ENCODE measurements around the gene RAD23A. TPM values are rescaled to one million over a fixed set of nuclear protein-coding genes. Genes with fewer than 3 reads are reported as not detected.

The RAD23A gene
- total RNA-seq, 2 experiments from 2014 or later, result 189 to 190 TPM

DNA sequence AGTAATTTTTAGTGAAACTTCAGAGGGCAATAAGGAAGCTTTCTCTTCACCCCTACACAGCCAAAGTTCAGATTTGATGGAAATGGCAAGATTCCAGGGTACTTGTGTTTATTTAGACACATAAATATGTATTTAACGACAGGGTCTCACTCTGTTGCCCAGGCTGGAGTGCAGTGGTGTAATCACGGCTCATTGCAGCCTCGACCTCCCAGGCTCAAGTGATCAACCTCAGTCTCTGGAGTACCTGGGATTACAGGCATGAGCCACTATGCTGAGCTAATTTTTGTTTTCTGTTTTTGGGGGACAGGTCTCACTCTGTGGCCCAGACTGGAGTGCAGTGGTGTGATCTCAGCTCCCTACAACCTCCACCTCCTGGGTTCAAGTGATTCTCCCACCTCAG is 24.6 kb upstream of the RAD23A start:
- peaks cover 39% of the 10 kb centered on the region for H3K36me3 Mint-ChIP-seq (ENCODE audit: low read depth)
- no peaks in the 10 kb centered on the region for H3K27me3 Mint-ChIP-seq
- H3K9me3 Mint-ChIP-seq, result no peaks in the 10 kb centered on the region
- ATAC-seq (no peak), DNase-seq (no peak)
- no peak overlapping the region for H3K4me3 Mint-ChIP-seq
- CTCF ChIA-PET, result interaction anchor here (2.9 kb wide), 1 partner anchor 44 kb away, joined by 11 read pairs; no protein-coding TSS in a partner anchor
- intact Hi-C loops (cut with micrococcal nuclease), result no loop called here
- POLR2A ChIA-PET, result interaction anchor here (0.9 to 5.4 kb wide), 5 partner anchors 10 to 44 kb away, joined by 3 to 39 read pairs (median 3); partner anchors contain the start of gene FARSA
- TF ChIP-seq, protein P1, sequence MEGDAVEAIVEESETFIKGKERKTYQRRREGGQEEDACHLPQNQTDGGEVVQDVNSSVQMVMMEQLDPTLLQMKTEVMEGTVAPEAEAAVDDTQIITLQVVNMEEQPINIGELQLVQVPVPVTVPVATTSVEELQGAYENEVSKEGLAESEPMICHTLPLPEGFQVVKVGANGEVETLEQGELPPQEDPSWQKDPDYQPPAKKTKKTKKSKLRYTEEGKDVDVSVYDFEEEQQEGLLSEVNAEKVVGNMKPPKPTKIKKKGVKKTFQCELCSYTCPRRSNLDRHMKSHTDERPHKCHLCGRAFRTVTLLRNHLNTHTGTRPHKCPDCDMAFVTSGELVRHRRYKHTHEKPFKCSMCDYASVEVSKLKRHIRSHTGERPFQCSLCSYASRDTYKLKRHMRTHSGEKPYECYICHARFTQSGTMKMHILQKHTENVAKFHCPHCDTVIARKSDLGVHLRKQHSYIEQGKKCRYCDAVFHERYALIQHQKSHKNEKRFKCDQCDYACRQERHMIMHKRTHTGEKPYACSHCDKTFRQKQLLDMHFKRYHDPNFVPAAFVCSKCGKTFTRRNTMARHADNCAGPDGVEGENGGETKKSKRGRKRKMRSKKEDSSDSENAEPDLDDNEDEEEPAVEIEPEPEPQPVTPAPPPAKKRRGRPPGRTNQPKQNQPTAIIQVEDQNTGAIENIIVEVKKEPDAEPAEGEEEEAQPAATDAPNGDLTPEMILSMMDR (IDR thresholded peaks at IDR 0.05), result no peak
- peaks cover 17% of the 10 kb centered on the region for H3K4me1 Mint-ChIP-seq (ENCODE audit: low read depth)
- H3K27ac Mint-ChIP-seq, result peak overlapping the region; percentile 66

DNA sequence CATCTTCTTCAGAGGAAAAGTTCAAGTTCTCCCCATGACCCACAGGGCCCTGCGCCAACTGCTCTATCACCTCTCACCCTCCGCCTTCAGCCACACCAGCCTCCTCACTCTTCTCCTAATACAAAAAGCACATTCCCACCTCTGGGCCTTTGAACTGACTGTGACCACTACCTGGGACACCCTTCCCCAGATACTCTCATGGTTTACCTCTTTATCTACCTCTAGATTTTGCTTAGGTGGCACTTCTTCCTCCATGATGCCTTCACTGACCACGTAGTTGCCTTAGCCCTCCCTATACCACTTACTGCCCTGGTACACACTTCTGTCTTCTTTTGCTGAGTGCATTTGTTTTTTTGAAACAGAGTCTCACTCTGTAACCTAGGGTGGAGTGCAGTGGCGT is 22.7 kb upstream of the RAD23A start:
- Mint-ChIP-seq H3K4me3 (no peak overlapping the region), H3K9me3 (no peaks in the 10 kb centered on the region), H3K4me1 (ENCODE audit: low read depth) (peaks cover 13% of the 10 kb centered on the region), H3K27ac (no peak overlapping the region), H3K36me3 (ENCODE audit: low read depth) (peaks cover 51% of the 10 kb centered on the region), H3K27me3 (no peaks in the 10 kb centered on the region)
- intact Hi-C loops (cut with micrococcal nuclease), result no loop called here
- ChIA-PET CTCF (no interaction called here), POLR2A (interaction anchor here (5.4 kb wide), 1 partner anchor 8 kb away, joined by 39 read pairs; the partner anchor contains the start of gene FARSA)
- DNase-seq (no peak), ATAC-seq (no peak)
- TF ChIP-seq, protein P1 (IDR thresholded peaks at IDR 0.05), result no peak

DNA sequence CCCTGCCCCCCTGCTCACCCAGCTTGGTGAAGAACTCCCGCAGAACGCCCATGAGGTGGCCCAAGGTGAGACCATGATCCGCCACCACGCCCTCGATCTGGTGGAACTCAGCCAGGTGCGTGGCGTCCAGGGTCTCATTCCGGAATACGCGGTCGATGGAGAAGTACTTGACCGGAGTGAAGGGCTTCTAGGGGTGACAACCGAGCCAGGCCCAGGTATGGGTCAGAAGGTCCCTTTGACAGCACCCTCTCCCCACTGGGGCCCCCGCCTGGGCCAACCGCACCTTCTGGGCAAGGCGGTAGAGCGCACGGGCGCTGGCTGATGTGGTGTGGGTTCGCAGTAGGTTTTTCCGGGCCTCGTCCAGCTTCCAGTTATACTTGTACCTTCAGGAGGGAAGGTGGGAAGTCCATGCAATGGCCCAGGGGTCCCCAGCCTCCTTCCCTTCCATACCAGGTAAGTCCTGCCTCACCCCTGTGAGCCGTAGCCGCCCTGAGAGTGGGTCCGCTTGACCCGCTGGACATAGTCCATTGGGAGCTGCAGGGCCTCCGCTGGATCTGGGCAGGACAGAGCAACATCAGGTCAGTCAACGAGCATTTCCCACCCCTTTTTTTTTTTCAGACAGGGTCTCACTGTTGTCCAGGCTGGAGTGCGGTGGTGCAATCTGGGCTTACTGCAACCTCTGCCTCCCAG is 20.9 kb upstream of the RAD23A start:
- CTCF ChIA-PET, result interaction anchor here (1.8 kb wide), 1 partner anchor 41 kb away, joined by 5 read pairs; no protein-coding TSS in a partner anchor
- Mint-ChIP-seq H3K9me3 (no peaks in the 10 kb centered on the region), H3K27me3 (no peaks in the 10 kb centered on the region), H3K36me3 (ENCODE audit: low read depth) (peaks cover 60% of the 10 kb centered on the region), H3K4me3 (no peak overlapping the region), H3K4me1 (ENCODE audit: low read depth) (peaks cover 3% of the 10 kb centered on the region), H3K27ac (no peak overlapping the region)
- POLR2A ChIA-PET, result interaction anchor here (0.7 to 1.6 kb wide), 2 partner anchors 8 to 13 kb away, joined by 3 to 8 read pairs; no protein-coding TSS in a partner anchor
- TF ChIP-seq, protein P1 (IDR thresholded peaks at IDR 0.05), result no peak
- intact Hi-C loops (cut with micrococcal nuclease), result no loop called here
- ATAC-seq (no peak), DNase-seq (no peak)

DNA sequence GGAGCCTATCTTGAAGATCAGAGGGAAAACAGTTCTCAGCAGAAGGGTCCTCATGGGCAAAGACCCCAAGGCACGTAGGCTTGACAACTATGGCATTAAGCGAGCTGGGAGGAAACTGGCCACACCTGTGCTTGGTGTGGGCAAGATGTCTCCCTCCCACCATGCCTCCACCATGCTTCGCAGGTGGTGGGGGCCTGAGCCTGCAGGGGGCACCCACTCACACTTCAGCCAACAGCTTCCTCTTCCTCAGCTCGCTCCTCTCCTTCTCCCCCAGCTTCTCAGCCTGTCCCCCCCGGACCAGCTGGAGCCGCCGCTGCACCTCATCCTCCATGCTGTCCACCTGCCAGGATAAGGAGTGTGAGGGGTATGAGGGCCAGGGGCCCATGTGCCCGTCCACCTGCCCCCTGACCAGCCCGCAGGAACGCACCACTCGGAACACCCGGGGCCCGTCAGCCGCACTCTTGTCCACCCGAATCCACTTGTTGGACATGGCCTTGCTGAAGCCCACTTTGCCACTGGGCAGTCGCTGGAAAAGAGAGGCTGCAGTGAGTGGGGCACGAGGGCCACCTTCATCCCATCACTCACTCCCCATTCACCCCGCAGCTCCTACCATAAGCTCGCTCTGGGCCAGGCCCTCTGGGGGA is 15.5 kb upstream of the RAD23A start:
- ChIA-PET CTCF (interaction anchor here (0.8 to 1.3 kb wide), 4 partner anchors 33 to 93 kb away, joined by 3 to 4 read pairs (median 3); no protein-coding TSS in a partner anchor), POLR2A (interaction anchor here (0.7 to 6.4 kb wide), 5 partner anchors 10 to 39 kb away, joined by 3 to 39 read pairs (median 4); partner anchors contain the start of genes GCDH and SYCE2)
- H3K27ac Mint-ChIP-seq, result no peak overlapping the region
- intact Hi-C loops (cut with micrococcal nuclease), result loop anchor here (10.0 kb wide), 1 partner anchor 45 kb away; the partner anchor contains the start of genes DNASE2 and KLF1
- ATAC-seq, result no peak
- H3K4me1 Mint-ChIP-seq (ENCODE audit: low read depth), result peaks cover 25% of the 10 kb centered on the region
- no peaks in the 10 kb centered on the region for H3K9me3 Mint-ChIP-seq
- H3K4me3 Mint-ChIP-seq, result no peak overlapping the region
- TF ChIP-seq, protein P1 (IDR thresholded peaks at IDR 0.05), result no peak
- H3K27me3 Mint-ChIP-seq, result no peaks in the 10 kb centered on the region
- H3K36me3 Mint-ChIP-seq (ENCODE audit: low read depth), result peaks cover 55% of the 10 kb centered on the region
- DNase-seq, result no peak

Measured in activated CD8-positive, alpha-beta T cell treated with anti-CD3 and anti-CD28 coated beads for 36 hours (primary cell).